AG04450 (cell line): ENCODE results near the gene USP49. TPM values are rescaled to one million over a fixed set of nuclear protein-coding genes. Genes with fewer than 3 reads are reported as not detected.
"Not testable (repeated sequence)": the region's sequence is repeated elsewhere in the genome, so short reads cannot be mapped to it uniquely, and the experiment has no call there.

ENCODE experiments used
- CTCF ChIA-PET: fragments of 300-600, 350-600 bp; formaldehyde crosslinking; extraction: SDS; loops from one replicate; lab custom pipeline; 2022; ENCODE audit warnings: antibody characterized with exemption, inconsistent platforms; lab: Charles Lee
- POLR2A ChIA-PET: fragments of 350-600 bp; formaldehyde crosslinking; extraction: SDS; loops from one replicate; lab custom pipeline; 2021; ENCODE audit warnings: antibody characterized with exemption, inconsistent platforms; lab: Yijun Ruan, JAX
- DNase-seq: peaks from one replicate; pipeline ENCODE4 v3.0.0-alpha.2; 2011; ENCODE audit warnings: low read depth, low spot score
- H3K27ac ChIP-seq: one replicate; pipeline ENCODE4 v1.5.1; 2012; ENCODE audit warnings: low read depth, low read length, control low read depth
- H3K27me3 ChIP-seq: one replicate; pipeline ENCODE4 v1.6.0; 2012; ENCODE audit warnings: low read length; ENCODE audit not compliant: control insufficient read depth, insufficient read depth
- H3K4me3 ChIP-seq: 2 replicates; pipeline ENCODE4 v1.5.1; 2011; ENCODE audit warnings: mild to moderate bottlenecking, low read depth, low read length, control low read depth
- H3K9me3 ChIP-seq: 2 replicates; pipeline ENCODE4 v1.5.1; 2012; ENCODE audit warnings: low read length; ENCODE audit not compliant: control insufficient read depth, insufficient read depth
- CTCF ChIP-seq: IDR thresholded peaks from 2 replicates; pipeline ENCODE4 v1.5.1; 2011; ENCODE audit warnings: low read depth, low read length, control low read depth, inconsistent platforms
- polyA minus RNA-seq: library from RNA; depleted of rRNA, polyadenylated mRNA; stranded (reverse); fragments of >200 nt; gene quantifications from 2 replicates; pipeline ENCODE4 v1.2.3, GENCODE V29; 2011; rRNA and poly(A)+ RNA removed
- polyA plus RNA-seq: library from polyadenylated mRNA; depleted of rRNA; stranded (reverse); fragments of >200 nt; gene quantifications from 2 replicates; pipeline ENCODE4 v1.2.3, GENCODE V29; 2011; rRNA removed

Gene USP49
- 2.9 and 3.0 TPM in 2 replicates for polyA plus RNA-seq
- 2.5 and 2.8 TPM in 2 replicates for polyA minus RNA-seq

DNA sequence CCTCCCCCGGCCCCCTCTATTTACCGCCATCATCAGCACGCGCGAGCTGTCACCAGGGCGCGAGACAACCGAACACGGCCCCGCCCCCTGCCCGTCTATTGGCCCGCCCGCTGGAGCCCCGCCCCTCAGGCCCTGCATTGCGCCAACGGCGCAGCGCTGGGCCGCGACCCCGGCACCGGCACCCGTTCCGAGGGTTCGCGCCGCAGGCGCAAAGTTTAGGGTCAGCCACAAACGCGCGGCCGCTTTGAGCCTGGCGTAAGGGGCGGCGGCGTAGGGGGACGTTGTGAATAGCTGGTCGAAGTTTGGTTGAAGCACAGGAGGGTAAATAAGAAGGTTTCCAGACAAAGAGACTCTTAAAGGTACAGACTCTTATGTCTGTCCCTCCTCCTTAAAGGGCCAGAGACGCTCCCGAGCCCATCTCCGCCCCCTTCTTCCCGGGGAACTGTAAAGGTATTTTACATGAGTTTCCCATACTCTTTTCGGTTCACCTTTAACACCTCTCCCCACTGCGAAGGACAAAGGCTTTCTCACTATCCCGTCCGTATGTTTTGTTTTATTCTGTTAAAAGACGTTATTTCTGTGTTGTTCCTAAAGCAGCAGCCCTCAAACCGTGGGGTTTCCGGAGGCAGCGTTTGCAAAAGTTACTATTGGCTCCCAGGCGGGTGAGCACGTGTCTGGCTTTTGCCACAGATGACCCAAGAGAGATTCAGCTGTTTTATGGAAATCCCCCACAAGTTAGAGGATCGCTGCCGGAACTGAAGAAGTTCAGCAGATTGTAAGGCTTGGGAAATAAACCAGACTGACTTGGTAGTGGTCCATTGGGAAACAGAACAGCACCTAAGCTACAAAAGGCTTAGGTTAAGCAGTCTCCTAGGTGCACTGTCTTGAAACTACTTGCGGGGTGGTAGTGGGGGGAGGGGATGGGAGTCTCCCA lies at the start of gene USP49:
TSS of gene USP49 (minus strand) at position 76 of the 934 bp plus-strand sequence. CDS start 88,392 bp downstream, outside the sequence.
- Histone ChIP-seq H3K27me3 (no peaks in the 10 kb centered on the region), H3K4me3 (peak within 1 kb of the TSS; percentile 80), H3K9me3 (no peaks in the 10 kb centered on the region), H3K27ac (peak within 1 kb of the TSS; percentile 92)
- no peak for TF ChIP-seq CTCF
- ChIA-PET POLR2A (interaction anchor here (0.5 to 2.5 kb wide), 4 partner anchors 25 to 149 kb away, joined by 3 to 10 read pairs (median 3); partner anchors contain the start of genes BYSL, MED20 and TOMM6), CTCF (interaction anchor here (1.0 to 6.9 kb wide), 4 partner anchors 18 to 149 kb away, joined by 3 to 34 read pairs (median 6); partner anchors contain the start of genes BYSL and MED20)
- DNase-seq, result peak; percentile 56

DNA sequence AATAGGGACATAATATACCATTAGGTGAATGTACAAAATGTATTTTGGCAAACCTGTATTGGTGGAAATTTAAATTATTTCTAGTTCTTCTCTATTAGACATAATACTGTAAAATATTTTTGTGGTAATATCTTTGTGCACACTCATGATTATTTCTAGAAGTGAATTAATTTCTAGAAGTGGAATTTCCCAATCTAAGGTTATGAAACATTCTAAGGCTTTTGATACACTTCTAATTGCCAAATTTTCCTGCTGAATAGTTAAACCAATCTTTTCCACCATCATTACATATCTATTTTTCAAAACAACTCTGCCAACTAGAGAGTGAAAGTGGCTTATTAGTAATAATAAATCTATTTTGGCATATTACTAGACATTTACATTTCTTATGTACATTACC lies 48.3 kb upstream of the USP49 start:
- CTCF ChIA-PET, result interaction anchor here (2.9 to 12.8 kb wide), 2 partner anchors 22 to 99 kb away, joined by 17 to 145 read pairs; partner anchors contain the start of genes BYSL and MED20

DNA sequence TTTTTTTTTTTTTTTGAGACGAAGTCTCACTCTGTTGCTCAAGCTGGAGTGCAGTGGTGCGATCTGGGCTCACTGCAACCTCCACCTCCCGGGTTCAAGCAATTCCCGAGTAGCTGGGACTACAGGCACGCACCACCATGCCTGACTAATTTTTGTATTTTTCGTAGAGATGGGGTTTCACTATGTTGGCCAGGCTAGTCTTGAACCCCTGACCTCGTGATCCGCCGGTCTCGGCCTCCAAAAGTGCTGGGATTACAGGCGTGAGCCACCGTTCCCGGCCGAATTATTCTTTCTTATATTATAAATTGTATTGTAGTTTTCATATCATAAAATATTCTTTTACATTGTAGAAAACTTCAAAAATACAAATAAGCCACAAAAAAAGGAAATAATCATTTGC lies 47.7 kb upstream of the USP49 start:
- H3K27me3 ChIP-seq, H3K27ac ChIP-seq, POLR2A ChIA-PET, H3K4me3 ChIP-seq, DNase-seq, H3K9me3 ChIP-seq: not testable (repeated sequence)
- CTCF ChIA-PET, result interaction anchor here (0.8 to 12.8 kb wide), 6 partner anchors 19 to 157 kb away, joined by 4 to 145 read pairs (median 9); partner anchors contain the start of genes BYSL, MED20 and TOMM6

More for the DNA sequence above, 48.3 kb upstream of the USP49 start:
- no peak for TF ChIP-seq CTCF
- DNase-seq, result no peak
- no peak overlapping the region for H3K27ac ChIP-seq
- no peak overlapping the region for H3K4me3 ChIP-seq
- peaks cover 3% of the 10 kb centered on the region; the same call in 1 of the 2 replicates for H3K9me3 ChIP-seq
- H3K27me3 ChIP-seq, result no peaks in the 10 kb centered on the region
- POLR2A ChIA-PET, result no interaction called here

- peak; percentile 50 for DNase-seq
- H3K27me3 ChIP-seq, result no peaks in the 10 kb centered on the region
- peak overlapping the region; percentile 50 for H3K4me3 ChIP-seq
- TF ChIP-seq CTCF, result no peak
- ChIA-PET CTCF (interaction anchor here (0.6 to 12.8 kb wide), 7 partner anchors 19 to 156 kb away, joined by 3 to 145 read pairs (median 7); partner anchors contain the start of genes BYSL, MED20 and TOMM6), POLR2A (interaction anchor here (0.5 to 1.1 kb wide), 4 partner anchors 16 to 155 kb away, joined by 3 to 6 read pairs (median 4); partner anchors contain the start of gene TOMM6)
- peak overlapping the region; percentile 50 for H3K27ac ChIP-seq
- H3K9me3 ChIP-seq, result peaks cover 3% of the 10 kb centered on the region; the same call in 1 of the 2 replicates
These were observed 47.1 kb upstream of the USP49 start for GRCh38 chr6:41942067-41942851.
